GM23338 (cell line): Measurements from ENCODE around the gene ARRDC4. TPM values are rescaled to one million over a fixed set of nuclear protein-coding genes. Genes with fewer than 3 reads are reported as not detected.

ENCODE experiments used
- ATAC-seq: fragments of 200-7000 bp; cut with Tn5 transposase; 3 replicates; pipeline ENCODE4 v1.9.1; 2020
- DNase-seq: peaks from one replicate; pipeline ENCODE4 v3.0.0-alpha.2; 2015; ENCODE audit warnings: low spot score
- H2AFZ ChIP-seq: fragments of 200-600 bp; sonication (generic); 2 replicates; pipeline ENCODE4 v1.8.0; 2016; ENCODE audit warnings: antibody characterized with exemption, mild to moderate bottlenecking, moderate library complexity
- H3F3A ChIP-seq: fragments of 200-600 bp; sonication (generic); replicated peaks from 2 replicates; pipeline ENCODE4 v1.8.0; 2017; ENCODE audit warnings: antibody characterized with exemption, mixed run types, low read depth
- H3K27ac ChIP-seq: fragments of 200-600 bp; sonication (generic); 2 replicates; pipeline ENCODE4 v1.6.1; 2016; ENCODE audit warnings: low read depth
- H3K27me3 ChIP-seq: fragments of 200-600 bp; sonication (generic); 2 replicates; pipeline ENCODE4 v1.8.0; 2016; ENCODE audit warnings: mild to moderate bottlenecking, mixed run types, moderate library complexity; ENCODE audit not compliant: insufficient read depth
- H3K36me3 ChIP-seq: fragments of 200-600 bp; sonication (generic); 2 replicates; pipeline ENCODE4 v1.8.0; 2016; ENCODE audit warnings: mild to moderate bottlenecking; ENCODE audit not compliant: insufficient read depth
- H3K4me1 ChIP-seq: fragments of 200-600 bp; sonication (generic); 2 replicates; pipeline ENCODE4 v1.8.0; 2016; ENCODE audit warnings: mild to moderate bottlenecking, moderate library complexity; ENCODE audit not compliant: insufficient read depth
- H3K4me2 ChIP-seq: fragments of 200-600 bp; sonication (generic); 2 replicates; pipeline ENCODE4 v1.7.1; 2017; ENCODE audit warnings: mixed run types
- H3K4me3 ChIP-seq: fragments of 200-600 bp; sonication (generic); 2 replicates; pipeline ENCODE4 v1.6.1; 2016; ENCODE audit warnings: mixed run types
- H3K79me2 ChIP-seq: fragments of 200-600 bp; sonication (generic); replicated peaks from 2 replicates; pipeline ENCODE4 v1.8.0; 2017; ENCODE audit warnings: mild to moderate bottlenecking; ENCODE audit not compliant: insufficient read depth
- H3K9me2 ChIP-seq: fragments of 200-600 bp; sonication (generic); 2 replicates; pipeline ENCODE4 v1.8.0; 2017; ENCODE audit not compliant: insufficient read depth
- H4K20me1 ChIP-seq: fragments of 200-600 bp; sonication (generic); replicated peaks from 2 replicates; pipeline ENCODE4 v1.8.0; 2017; ENCODE audit warnings: mild to moderate bottlenecking; ENCODE audit not compliant: insufficient read depth
- H3K27ac Mint-ChIP-seq: 2 replicates; pipeline ENCODE4 v1.8.0; 2020; ENCODE audit warnings: inconsistent platforms, mild to moderate bottlenecking, moderate library complexity, mixed read lengths
- H3K27me3 Mint-ChIP-seq: 3 replicates; pipeline ENCODE4 v1.8.0; 2022; ENCODE audit warnings: low read depth, mild to moderate bottlenecking, moderate library complexity, mixed read lengths, inconsistent platforms; ENCODE audit not compliant: insufficient read depth, poor library complexity
- H3K36me3 Mint-ChIP-seq: 3 replicates; pipeline ENCODE4 v1.8.0; 2021; ENCODE audit warnings: low read depth, mild to moderate bottlenecking, inconsistent platforms, moderate library complexity, mixed read lengths
- H3K4me1 Mint-ChIP-seq: 3 replicates; pipeline ENCODE4 v1.8.0; 2020; ENCODE audit warnings: mild to moderate bottlenecking, inconsistent platforms, mixed read lengths
- H3K4me3 Mint-ChIP-seq: 3 replicates; pipeline ENCODE4 v1.8.0; 2021; ENCODE audit warnings: moderate library complexity, mild to moderate bottlenecking, inconsistent platforms, mixed read lengths
- H3K9me3 Mint-ChIP-seq: 3 replicates; pipeline ENCODE4 v1.8.0; 2020; ENCODE audit warnings: moderate library complexity, mild to moderate bottlenecking, inconsistent platforms, mixed read lengths
- EZH2 ChIP-seq: fragments of 200-600 bp; sonication (generic); IDR thresholded peaks from one replicate; pipeline ENCODE4 v1.8.0; 2017; ENCODE audit warnings: antibody characterized with exemption, mild to moderate bottlenecking, low read depth; ENCODE audit not compliant: unreplicated experiment
- STAT1 ChIP-seq: IDR thresholded peaks from one replicate; pipeline ENCODE4 v1.6.1; 2016; ENCODE audit warnings: antibody characterized with exemption; ENCODE audit not compliant: unreplicated experiment
- ZNF114 ChIP-seq: fragments of 250-450 bp; sonication (Bioruptor Pico); IDR thresholded peaks from 2 replicates; pipeline ENCODE4 v1.5.0; 2020; ENCODE audit warnings: mild to moderate bottlenecking, moderate library complexity
- polyA plus RNA-seq: library from polyadenylated mRNA; unstranded; fragments of >200 nt; fragmentation: Nextera tagmentation; extraction: Ambion mirVana; gene quantifications from 2 replicates; pipeline ENCODE4 v1.2.1, GENCODE V29; 2016
- total RNA-seq: library from RNA; depleted of rRNA; stranded (reverse); fragments of >200 nt; shearing (Covaris generic); gene quantifications from 2 replicates; pipeline ENCODE4 v1.2.3, GENCODE V29; 2014
- TF ChIP-seq, protein P1 (sequence below): fragments of 250-450 bp; sonication (Bioruptor Pico); IDR thresholded peaks from 2 replicates; pipeline ENCODE4 v1.5.0; 2020; ENCODE audit warnings: mild to moderate bottlenecking, moderate library complexity
- TF ChIP-seq, protein P2 (sequence below): IDR thresholded peaks from one replicate; pipeline ENCODE4 v1.6.1; 2018; ENCODE audit warnings: antibody characterized with exemption; ENCODE audit not compliant: unreplicated experiment

ARRDC4 gene
- total and polyA plus RNA-seq, 2 experiments from 2014 or later: 2.0 to 6.9 TPM

GRCh38 chr15:97947465-97948260 lies 12.8 kb upstream of the ARRDC4 start (continued):
- TF ChIP-seq, protein P1, sequence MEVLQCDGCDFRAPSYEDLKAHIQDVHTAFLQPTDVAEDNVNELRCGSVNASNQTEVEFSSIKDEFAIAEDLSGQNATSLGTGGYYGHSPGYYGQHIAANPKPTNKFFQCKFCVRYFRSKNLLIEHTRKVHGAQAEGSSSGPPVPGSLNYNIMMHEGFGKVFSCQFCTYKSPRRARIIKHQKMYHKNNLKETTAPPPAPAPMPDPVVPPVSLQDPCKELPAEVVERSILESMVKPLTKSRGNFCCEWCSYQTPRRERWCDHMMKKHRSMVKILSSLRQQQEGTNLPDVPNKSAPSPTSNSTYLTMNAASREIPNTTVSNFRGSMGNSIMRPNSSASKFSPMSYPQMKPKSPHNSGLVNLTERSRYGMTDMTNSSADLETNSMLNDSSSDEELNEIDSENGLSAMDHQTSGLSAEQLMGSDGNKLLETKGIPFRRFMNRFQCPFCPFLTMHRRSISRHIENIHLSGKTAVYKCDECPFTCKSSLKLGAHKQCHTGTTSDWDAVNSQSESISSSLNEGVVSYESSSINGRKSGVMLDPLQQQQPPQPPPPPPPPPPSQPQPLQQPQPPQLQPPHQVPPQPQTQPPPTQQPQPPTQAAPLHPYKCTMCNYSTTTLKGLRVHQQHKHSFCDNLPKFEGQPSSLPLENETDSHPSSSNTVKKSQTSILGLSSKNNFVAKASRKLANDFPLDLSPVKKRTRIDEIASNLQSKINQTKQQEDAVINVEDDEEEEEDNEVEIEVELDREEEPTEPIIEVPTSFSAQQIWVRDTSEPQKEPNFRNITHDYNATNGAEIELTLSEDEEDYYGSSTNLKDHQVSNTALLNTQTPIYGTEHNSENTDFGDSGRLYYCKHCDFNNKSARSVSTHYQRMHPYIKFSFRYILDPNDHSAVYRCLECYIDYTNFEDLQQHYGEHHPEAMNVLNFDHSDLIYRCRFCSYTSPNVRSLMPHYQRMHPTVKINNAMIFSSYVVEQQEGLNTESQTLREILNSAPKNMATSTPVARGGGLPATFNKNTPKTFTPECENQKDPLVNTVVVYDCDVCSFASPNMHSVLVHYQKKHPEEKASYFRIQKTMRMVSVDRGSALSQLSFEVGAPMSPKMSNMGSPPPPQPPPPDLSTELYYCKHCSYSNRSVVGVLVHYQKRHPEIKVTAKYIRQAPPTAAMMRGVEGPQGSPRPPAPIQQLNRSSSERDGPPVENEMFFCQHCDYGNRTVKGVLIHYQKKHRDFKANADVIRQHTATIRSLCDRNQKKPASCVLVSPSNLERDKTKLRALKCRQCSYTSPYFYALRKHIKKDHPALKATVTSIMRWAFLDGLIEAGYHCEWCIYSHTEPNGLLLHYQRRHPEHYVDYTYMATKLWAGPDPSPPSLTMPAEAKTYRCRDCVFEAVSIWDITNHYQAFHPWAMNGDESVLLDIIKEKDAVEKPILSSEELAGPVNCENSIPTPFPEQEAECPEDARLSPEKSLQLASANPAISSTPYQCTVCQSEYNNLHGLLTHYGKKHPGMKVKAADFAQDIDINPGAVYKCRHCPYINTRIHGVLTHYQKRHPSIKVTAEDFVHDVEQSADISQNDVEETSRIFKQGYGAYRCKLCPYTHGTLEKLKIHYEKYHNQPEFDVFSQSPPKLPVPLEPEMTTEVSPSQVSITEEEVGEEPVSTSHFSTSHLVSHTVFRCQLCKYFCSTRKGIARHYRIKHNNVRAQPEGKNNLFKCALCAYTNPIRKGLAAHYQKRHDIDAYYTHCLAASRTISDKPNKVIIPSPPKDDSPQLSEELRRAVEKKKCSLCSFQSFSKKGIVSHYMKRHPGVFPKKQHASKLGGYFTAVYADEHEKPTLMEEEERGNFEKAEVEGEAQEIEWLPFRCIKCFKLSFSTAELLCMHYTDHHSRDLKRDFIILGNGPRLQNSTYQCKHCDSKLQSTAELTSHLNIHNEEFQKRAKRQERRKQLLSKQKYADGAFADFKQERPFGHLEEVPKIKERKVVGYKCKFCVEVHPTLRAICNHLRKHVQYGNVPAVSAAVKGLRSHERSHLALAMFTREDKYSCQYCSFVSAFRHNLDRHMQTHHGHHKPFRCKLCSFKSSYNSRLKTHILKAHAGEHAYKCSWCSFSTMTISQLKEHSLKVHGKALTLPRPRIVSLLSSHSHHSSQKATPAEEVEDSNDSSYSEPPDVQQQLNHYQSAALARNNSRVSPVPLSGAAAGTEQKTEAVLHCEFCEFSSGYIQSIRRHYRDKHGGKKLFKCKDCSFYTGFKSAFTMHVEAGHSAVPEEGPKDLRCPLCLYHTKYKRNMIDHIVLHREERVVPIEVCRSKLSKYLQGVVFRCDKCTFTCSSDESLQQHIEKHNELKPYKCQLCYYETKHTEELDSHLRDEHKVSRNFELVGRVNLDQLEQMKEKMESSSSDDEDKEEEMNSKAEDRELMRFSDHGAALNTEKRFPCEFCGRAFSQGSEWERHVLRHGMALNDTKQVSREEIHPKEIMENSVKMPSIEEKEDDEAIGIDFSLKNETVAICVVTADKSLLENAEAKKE (CRISPR knock-in tag): no peak

DNA sequence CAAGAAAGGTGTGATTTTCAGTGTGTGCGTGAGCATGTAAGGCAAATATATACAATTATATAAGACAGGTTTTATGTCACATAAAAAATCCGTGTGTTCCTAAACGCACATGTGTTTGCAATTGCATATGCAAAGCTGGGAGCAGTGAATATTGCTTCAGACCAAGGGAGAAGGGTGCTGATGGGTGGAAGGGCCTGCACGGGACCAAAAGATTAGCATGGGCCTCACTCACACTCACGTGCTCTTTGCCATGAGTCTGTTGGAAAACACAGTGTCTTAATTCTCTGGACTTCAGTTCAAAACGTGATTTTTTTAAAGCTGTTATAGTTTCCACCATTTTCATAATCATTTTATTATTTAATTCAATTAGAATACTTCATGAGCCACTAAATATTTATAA lies 7.2 kb upstream of the ARRDC4 start:
- Mint-ChIP-seq H3K9me3 (no peaks in the 10 kb centered on the region), H3K4me3 (no peak overlapping the region), H3K4me1 (no peaks in the 10 kb centered on the region), H3K36me3 (no peaks in the 10 kb centered on the region), H3K27me3 (no peaks in the 10 kb centered on the region), H3K27ac (no peak overlapping the region)
- DNase-seq: no peak
- no peaks in the 10 kb centered on the region for H3K36me3 ChIP-seq
- H3K9me2 ChIP-seq: no peaks in the 10 kb centered on the region
- H3K79me2 ChIP-seq: no peaks in the 10 kb centered on the region
- no peak for ATAC-seq
- no peaks in the 10 kb centered on the region for H3F3A ChIP-seq
- H3K4me3 ChIP-seq: no peak overlapping the region
- H3K27me3 ChIP-seq: no peaks in the 10 kb centered on the region
- H3K4me1 ChIP-seq: no peaks in the 10 kb centered on the region
- H3K4me2 ChIP-seq: no peak overlapping the region
- H3K27ac ChIP-seq: no peak overlapping the region
- H2AFZ ChIP-seq: no peak overlapping the region
- no peaks in the 10 kb centered on the region for H4K20me1 ChIP-seq
- TF ChIP-seq STAT1 (no peak), ZNF114 (no peak), EZH2 (no peak)
- TF ChIP-seq, protein P2, sequence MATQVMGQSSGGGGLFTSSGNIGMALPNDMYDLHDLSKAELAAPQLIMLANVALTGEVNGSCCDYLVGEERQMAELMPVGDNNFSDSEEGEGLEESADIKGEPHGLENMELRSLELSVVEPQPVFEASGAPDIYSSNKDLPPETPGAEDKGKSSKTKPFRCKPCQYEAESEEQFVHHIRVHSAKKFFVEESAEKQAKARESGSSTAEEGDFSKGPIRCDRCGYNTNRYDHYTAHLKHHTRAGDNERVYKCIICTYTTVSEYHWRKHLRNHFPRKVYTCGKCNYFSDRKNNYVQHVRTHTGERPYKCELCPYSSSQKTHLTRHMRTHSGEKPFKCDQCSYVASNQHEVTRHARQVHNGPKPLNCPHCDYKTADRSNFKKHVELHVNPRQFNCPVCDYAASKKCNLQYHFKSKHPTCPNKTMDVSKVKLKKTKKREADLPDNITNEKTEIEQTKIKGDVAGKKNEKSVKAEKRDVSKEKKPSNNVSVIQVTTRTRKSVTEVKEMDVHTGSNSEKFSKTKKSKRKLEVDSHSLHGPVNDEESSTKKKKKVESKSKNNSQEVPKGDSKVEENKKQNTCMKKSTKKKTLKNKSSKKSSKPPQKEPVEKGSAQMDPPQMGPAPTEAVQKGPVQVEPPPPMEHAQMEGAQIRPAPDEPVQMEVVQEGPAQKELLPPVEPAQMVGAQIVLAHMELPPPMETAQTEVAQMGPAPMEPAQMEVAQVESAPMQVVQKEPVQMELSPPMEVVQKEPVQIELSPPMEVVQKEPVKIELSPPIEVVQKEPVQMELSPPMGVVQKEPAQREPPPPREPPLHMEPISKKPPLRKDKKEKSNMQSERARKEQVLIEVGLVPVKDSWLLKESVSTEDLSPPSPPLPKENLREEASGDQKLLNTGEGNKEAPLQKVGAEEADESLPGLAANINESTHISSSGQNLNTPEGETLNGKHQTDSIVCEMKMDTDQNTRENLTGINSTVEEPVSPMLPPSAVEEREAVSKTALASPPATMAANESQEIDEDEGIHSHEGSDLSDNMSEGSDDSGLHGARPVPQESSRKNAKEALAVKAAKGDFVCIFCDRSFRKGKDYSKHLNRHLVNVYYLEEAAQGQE: no peak
